KOPT-K1 (cell line): Measurements from ENCODE around the gene GDI1.

Source experiments
- H3K27ac ChIP-seq: fragments of 200-600 bp; sonication (generic); 2 replicates; pipeline ENCODE4 v1.5.1; 2016; ENCODE audit warnings: antibody characterized with exemption, mild to moderate bottlenecking, low read depth, low read length; ENCODE audit not compliant: poor library complexity, severe bottlenecking
- H3K36me3 ChIP-seq: fragments of 200-600 bp; sonication (generic); 2 replicates; pipeline ENCODE4 v1.5.1; 2017; ENCODE audit warnings: antibody characterized with exemption, mild to moderate bottlenecking, low read length, moderate library complexity; ENCODE audit not compliant: insufficient read depth
- H3K9me3 ChIP-seq: fragments of 200-600 bp; sonication (generic); 2 replicates; pipeline ENCODE4 v1.5.1; 2017; ENCODE audit warnings: antibody characterized with exemption, low read length, mild to moderate bottlenecking; ENCODE audit not compliant: insufficient read depth, poor library complexity, severe bottlenecking

Gene GDI1

GRCh38 chrX:154401918-154402621, 34.9 kb upstream of the GDI1 start:
- H3K9me3 ChIP-seq = no peaks in the 10 kb centered on the region
- H3K36me3 ChIP-seq = peaks cover 28% of the 10 kb centered on the region
- no peak overlapping the region for H3K27ac ChIP-seq

GRCh38 chrX:154402622-154403127, 34.3 kb upstream of the GDI1 start:
- no peaks in the 10 kb centered on the region for H3K9me3 ChIP-seq
- H3K27ac ChIP-seq = no peak overlapping the region
- H3K36me3 ChIP-seq = peaks cover 28% of the 10 kb centered on the region

DNA sequence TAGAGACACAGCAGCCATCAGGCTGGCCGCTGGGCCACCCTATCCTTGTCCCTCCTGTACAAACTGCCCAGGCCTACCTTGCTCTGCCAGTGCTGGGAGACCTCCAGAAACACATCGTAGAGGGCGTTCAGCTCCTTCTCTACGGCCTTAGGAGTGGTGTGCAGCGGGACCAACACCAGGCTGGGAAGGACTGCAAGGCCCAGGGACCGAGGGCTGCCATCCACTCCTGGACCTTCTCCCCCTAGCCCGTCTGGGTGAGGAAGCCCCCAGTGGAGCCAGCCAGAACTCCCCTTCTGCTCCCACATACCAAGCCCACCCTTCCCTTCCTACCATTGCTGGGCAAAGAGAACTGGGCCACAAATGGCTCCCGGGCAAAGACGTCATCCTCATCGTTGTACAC, 33.8 kb upstream of the GDI1 start:
- Histone ChIP-seq H3K27ac (no peak overlapping the region), H3K9me3 (no peaks in the 10 kb centered on the region), H3K36me3 (peaks cover 28% of the 10 kb centered on the region)

DNA sequence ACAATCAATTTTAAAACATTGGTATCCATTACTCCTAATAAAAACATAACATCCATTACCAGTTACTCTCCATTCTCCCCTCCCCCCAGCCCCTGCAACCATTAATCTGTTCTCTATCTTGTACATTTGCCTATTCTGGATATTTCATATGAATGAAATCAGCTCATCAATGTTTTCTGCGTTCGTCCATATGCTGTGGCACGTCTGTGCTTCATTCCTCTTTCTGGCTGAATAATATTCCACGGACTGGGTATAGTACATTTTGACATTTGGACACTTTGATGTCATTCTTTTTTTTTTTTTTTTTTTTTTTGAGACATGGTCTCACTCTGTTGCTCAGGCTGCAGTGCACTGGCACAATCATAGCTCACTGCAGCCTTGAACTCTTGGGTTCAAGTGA, 33.1 kb upstream of the GDI1 start:
- Histone ChIP-seq H3K9me3 (no peaks in the 10 kb centered on the region), H3K36me3 (peaks cover 26% of the 10 kb centered on the region), H3K27ac (no peak overlapping the region)

- no peak overlapping the region for H3K27ac ChIP-seq
- peaks cover 18% of the 10 kb centered on the region for H3K36me3 ChIP-seq
These were observed 32.2 kb upstream of the GDI1 start for GRCh38 chrX:154404625-154405192.

GRCh38 chrX:154408659-154409221, 28.2 kb upstream of the GDI1 start:
- H3K27ac ChIP-seq = no peak overlapping the region
- no peaks in the 10 kb centered on the region for H3K9me3 ChIP-seq
- H3K36me3 ChIP-seq = peaks cover 4% of the 10 kb centered on the region; the same call in 1 of the 2 replicates

More at GRCh38 chrX:154404625-154405192, 32.2 kb upstream of the GDI1 start:
- H3K9me3 ChIP-seq = no peaks in the 10 kb centered on the region

DNA sequence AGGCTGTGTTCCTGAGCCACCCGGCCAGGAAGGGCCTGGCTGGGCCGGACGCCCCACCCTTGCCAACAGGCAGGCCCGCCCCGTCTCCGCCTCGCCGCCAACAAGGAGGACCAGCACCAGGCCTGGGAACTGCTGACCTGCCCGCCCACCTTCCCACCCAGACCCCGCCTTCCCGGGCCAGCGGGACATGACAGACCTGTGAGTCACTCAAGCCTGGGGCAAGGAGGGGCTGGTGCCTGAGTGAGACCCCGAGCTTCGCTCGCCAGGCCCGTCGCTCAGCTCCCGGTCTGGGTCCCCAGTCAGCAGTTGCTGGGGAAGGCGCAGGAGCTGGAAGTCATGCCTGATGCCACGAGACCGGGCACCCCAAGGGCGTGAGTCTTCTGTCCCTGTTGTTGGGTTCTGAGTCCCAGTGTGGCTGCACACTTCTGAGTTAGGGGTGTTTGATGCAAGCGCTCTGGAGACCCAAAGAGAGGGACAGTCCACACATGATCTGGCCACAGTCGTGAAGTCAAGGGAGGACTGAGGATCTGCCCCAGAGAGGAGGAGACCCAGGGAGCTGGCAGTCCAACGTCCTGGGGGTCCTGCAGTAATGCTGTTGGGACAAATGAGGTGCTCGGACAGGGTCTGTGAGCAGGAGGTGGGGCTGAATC, 27.6 kb upstream of the GDI1 start, which contains the start of gene DNASE1L1:
Gene DNASE1L1 (minus strand): TSS at position 33 of the 650 bp plus-strand sequence. CDS start 3,686 bp downstream, outside the sequence.
- H3K36me3 ChIP-seq = peaks cover 7% of the 10 kb centered on the region; the same call in 1 of the 2 replicates
- H3K9me3 ChIP-seq = no peaks in the 10 kb centered on the region
- no peak within 1 kb of the TSS for H3K27ac ChIP-seq

GRCh38 chrX:154411981-154412340, 25.0 kb upstream of the GDI1 start:
- H3K9me3 ChIP-seq = no peaks in the 10 kb centered on the region
- H3K36me3 ChIP-seq = peaks cover 7% of the 10 kb centered on the region; the same call in 1 of the 2 replicates
- H3K27ac ChIP-seq = peak overlapping the region; percentile 86

- H3K36me3 ChIP-seq = peaks cover 7% of the 10 kb centered on the region; the same call in 1 of the 2 replicates
- H3K27ac ChIP-seq = peak overlapping the region; percentile 86
These were observed 24.5 kb upstream of the GDI1 start for GRCh38 chrX:154412468-154412867.

DNA sequence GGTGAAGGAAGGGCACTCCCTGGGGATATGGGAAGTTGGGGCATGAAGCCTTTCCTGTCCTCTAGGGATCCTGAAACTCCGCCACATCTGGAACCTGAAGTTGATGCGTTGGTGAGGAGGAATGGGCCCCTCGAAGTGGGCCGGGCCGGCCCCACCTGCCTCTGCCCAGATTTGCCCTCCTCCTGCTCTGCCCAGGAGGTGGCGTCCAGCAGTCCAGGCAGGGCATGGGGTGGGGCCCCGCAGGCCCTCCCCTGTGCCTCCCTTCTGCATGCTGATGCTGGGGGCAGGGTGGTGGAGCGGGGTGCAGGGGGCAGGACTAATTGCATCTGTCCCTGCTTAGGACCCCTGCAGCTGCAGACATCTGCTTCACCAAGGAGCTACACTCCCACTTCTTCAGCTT, 23.8 kb upstream of the GDI1 start:
- peak overlapping the region; percentile 86 for H3K27ac ChIP-seq
- H3K36me3 ChIP-seq = peaks cover 7% of the 10 kb centered on the region; the same call in 1 of the 2 replicates

More at GRCh38 chrX:154412468-154412867, 24.5 kb upstream of the GDI1 start:
- no peaks in the 10 kb centered on the region for H3K9me3 ChIP-seq

DNA sequence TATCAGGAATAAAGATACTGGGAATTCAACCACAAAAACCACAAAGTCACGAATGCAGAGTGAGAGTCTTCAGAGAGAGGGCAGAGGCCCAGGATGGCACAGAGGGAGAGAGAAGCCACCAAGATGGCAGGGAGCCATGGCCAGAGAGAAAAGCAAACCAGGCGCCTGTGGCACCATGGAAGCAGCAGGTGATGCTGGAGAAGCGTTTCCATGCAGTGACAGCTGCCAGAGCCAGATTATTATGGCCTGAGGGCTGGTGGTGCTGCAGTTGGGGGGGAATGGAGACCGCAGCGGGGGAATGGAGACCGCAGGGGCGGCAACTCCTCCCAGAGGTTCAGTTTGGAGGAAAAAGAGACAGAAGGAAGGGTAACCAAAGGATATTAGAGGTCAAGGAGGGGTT, 19.8 kb upstream of the GDI1 start:
- Histone ChIP-seq H3K9me3 (no peaks in the 10 kb centered on the region), H3K36me3 (peaks cover 18% of the 10 kb centered on the region; the same call in 1 of the 2 replicates), H3K27ac (no peak overlapping the region)

More for the DNA sequence above, 23.8 kb upstream of the GDI1 start:
- no peaks in the 10 kb centered on the region for H3K9me3 ChIP-seq

GRCh38 chrX:154419189-154419588, 17.8 kb upstream of the GDI1 start:
- H3K36me3 ChIP-seq = peaks cover 11% of the 10 kb centered on the region; the same call in 1 of the 2 replicates
- H3K27ac ChIP-seq = no peak overlapping the region
- H3K9me3 ChIP-seq = no peaks in the 10 kb centered on the region

DNA sequence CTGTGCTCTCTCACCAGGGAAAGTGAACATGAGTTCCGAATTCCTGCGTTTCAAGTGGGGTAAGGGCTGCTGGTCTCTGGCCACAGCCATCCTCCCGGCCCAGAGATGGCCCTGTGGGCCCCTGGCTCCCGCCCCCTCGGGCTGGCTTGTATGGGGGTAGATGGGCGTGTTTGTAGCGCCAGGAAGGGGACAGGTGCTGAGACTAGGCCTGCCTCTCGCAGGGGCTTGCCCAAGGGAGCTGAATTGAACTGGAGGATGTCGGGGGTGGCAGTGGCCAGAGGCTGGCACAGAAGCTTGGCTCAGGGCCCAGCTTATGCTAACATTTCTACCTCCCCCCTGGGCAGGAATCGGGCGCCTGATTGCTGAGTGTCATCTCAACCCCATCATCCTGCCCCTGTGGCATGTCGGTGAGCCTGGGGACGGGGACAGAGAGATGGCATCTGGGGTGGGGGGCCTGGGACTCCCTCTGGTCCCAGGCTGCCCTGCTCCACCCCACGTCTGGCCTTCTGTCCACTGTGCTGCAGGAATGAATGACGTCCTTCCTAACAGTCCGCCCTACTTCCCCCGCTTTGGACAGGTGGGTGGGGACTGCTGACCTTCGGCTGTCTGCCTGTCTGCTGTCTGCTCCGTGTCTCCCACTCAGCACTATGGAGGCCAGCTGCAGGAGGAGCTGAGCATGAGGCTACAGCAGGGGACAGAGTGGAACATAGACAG, 17.1 kb upstream of the GDI1 start:
- Histone ChIP-seq H3K27ac (no peak overlapping the region), H3K36me3 (peaks cover 11% of the 10 kb centered on the region; the same call in 1 of the 2 replicates), H3K9me3 (no peaks in the 10 kb centered on the region)

DNA sequence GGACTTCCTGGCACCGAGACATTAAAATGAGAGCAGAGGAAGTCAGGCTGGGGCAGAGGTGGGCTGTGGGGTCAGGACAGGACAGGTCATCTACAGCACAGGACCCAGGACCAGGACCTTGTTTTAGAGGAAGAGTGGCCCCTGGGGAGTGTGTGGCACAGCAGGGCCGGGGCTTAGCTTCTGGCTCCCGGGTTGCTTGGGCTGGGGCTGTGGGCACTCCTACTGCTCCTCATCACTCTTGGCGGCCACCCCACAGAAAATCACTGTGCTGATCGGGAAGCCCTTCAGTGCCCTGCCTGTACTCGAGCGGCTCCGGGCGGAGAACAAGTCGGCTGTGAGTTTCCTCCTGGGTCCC, 16.6 kb upstream of the GDI1 start:
- Histone ChIP-seq H3K27ac (no peak overlapping the region), H3K9me3 (no peaks in the 10 kb centered on the region), H3K36me3 (peaks cover 11% of the 10 kb centered on the region; the same call in 1 of the 2 replicates)
